K562 (cell line): ENCODE measurements around the gene SPAG4. TPM values are rescaled to one million over a fixed set of nuclear protein-coding genes. Genes with fewer than 3 reads are reported as not detected.
A peak's percentile ranks its signal among the peaks of the same experiment; 100 is the strongest.

Experiments
- ATAC-seq: fragments of 200-7000 bp; cut with Tn5 transposase; 3 replicates; pipeline ENCODE4 v1.9.1; 2020; ENCODE audit warnings: moderate library complexity
- BruUV-seq: library from RNA; stranded (reverse); fragments of 400-500 nt; replicated peaks from 2 replicates; lab custom pipeline; 2021; lab: Mats Ljungman, UMichigan
- CTCF ChIA-PET: fragments of 300-600 bp; formaldehyde crosslinking; extraction: SDS; loops from one replicate; lab custom pipeline; 2021; ENCODE audit warnings: low intra/inter-chr PET ratio; lab: Yijun Ruan, JAX
- POLR2A ChIA-PET: fragments of 300-600, 350-650 bp; sonication (Branson Sonifier 250); formaldehyde crosslinking; extraction: SDS; loops from one replicate; lab custom pipeline; 2021; ENCODE audit warnings: antibody characterized with exemption, inconsistent platforms; lab: Yijun Ruan, JAX
- DNase-seq, 4 experiments: peaks; one replicate each; pipeline versions ENCODE4 v3.0.0 to v3.0.0-alpha.2; 2011 to 2018; ENCODE audit warnings: low spot score in 3 of 4, mixed read lengths in 3 of 4; ENCODE audit errors: extremely low read depth in 1 of 4
- FAIRE-seq: peaks from 2 replicates; lab custom pipeline; 2011; peaks lifted over from hg19 to GRCh38; lab: Jason Lieb, UNC
- H2AFZ ChIP-seq: 2 replicates; pipeline ENCODE4 v1.6.0; 2011; ENCODE audit warnings: low read depth, low read length, control low read depth, inconsistent platforms
- H3K27ac ChIP-seq: fragments of 200-600 bp; 3 replicates; pipeline ENCODE4 v1.8.0; 2011; ENCODE audit warnings: low read depth, mild to moderate bottlenecking, control low read depth, inconsistent platforms, low read length, moderate library complexity, mixed read lengths; ENCODE audit errors: extremely low read depth
- H3K27me3 ChIP-seq, 2 experiments: fragments of 300-600 bp in 1 of 2; 2 replicates in 1 of 2; 3 replicates in 1 of 2; pipeline versions ENCODE4 v1.6.0 to v1.8.0; 2011; ENCODE audit warnings: inconsistent platforms in 2 of 2, low read length in 2 of 2, mild to moderate bottlenecking in 1 of 2, mixed read lengths in 1 of 2, moderate library complexity in 1 of 2; ENCODE audit not compliant: control insufficient read depth in 2 of 2, insufficient read depth in 2 of 2
- H3K36me3 ChIP-seq: fragments of 300-600 bp; 3 replicates; pipeline ENCODE4 v1.8.0; 2011; ENCODE audit warnings: mild to moderate bottlenecking, low read length, inconsistent platforms; ENCODE audit not compliant: control insufficient read depth, insufficient read depth
- H3K4me1 ChIP-seq, 2 experiments: fragments of 200-600 bp in 1 of 2; replicated peaks in 1 of 2; 2 replicates in 1 of 2; 3 replicates in 1 of 2; pipeline versions ENCODE4 v1.5.1 to v1.8.0; 2011; ENCODE audit warnings: inconsistent platforms in 2 of 2, low read length in 2 of 2, mild to moderate bottlenecking in 1 of 2, mixed read lengths in 1 of 2, moderate library complexity in 1 of 2; ENCODE audit not compliant: control insufficient read depth in 2 of 2, insufficient read depth in 2 of 2
- H3K4me2 ChIP-seq: 2 replicates; pipeline ENCODE4 v1.6.1; 2011; ENCODE audit warnings: low read length, control low read depth, inconsistent platforms, mixed read lengths; ENCODE audit not compliant: insufficient read depth
- H3K4me3 ChIP-seq: fragments of 200-600 bp; sonication (generic), shearing (Covaris generic); 2 replicates; pipeline ENCODE4 v1.5.1; 2016; ENCODE audit warnings: control low read depth, inconsistent platforms
- H3K79me2 ChIP-seq: fragments of 200-600 bp; 3 replicates; pipeline ENCODE4 v1.8.0; 2011; ENCODE audit warnings: low read length, inconsistent platforms; ENCODE audit not compliant: control insufficient read depth, insufficient read depth
- H3K9ac ChIP-seq, 2 experiments: 2 replicates each; pipeline versions ENCODE4 v1.6.0 to v1.6.1; 2011; ENCODE audit warnings: low read depth in 2 of 2, low read length in 2 of 2, control low read depth in 1 of 2, inconsistent platforms in 1 of 2, mild to moderate bottlenecking in 1 of 2, mixed read lengths in 1 of 2; ENCODE audit not compliant: insufficient read depth in 1 of 2
- H3K9me1 ChIP-seq: one replicate; pipeline ENCODE4 v1.6.0; 2011; ENCODE audit warnings: inconsistent platforms, mild to moderate bottlenecking, low read length, moderate library complexity; ENCODE audit not compliant: control insufficient read depth, insufficient read depth
- H3K9me3 ChIP-seq: replicated peaks from 2 replicates; pipeline ENCODE4 v1.5.1; 2011; ENCODE audit warnings: low read depth, low read length, inconsistent platforms; ENCODE audit not compliant: control insufficient read depth, insufficient read depth
- H4K20me1 ChIP-seq: replicated peaks from 2 replicates; pipeline ENCODE4 v1.6.1; 2011; ENCODE audit warnings: low read length, inconsistent platforms, mixed read lengths; ENCODE audit not compliant: control insufficient read depth, insufficient read depth
- ARID1B ChIP-seq: fragments of 450-650 bp; IDR thresholded peaks from 2 replicates; pipeline ENCODE4 v1.6.1; 2016; ENCODE audit warnings: antibody characterized with exemption, mild to moderate bottlenecking, inconsistent platforms
- ATF1 ChIP-seq, 2 experiments: fragments of 450-650 bp in 1 of 2; IDR thresholded peaks; 2 replicates each; pipeline ENCODE4 v1.6.1; 2016; ENCODE audit warnings: missing compliant biosample characterization in 1 of 2, missing genetic modification characterization in 1 of 2
- BCOR ChIP-seq: fragments of 450-650 bp; IDR thresholded peaks from 2 replicates; pipeline ENCODE4 v1.6.1; 2016
- BRF1 ChIP-seq: IDR thresholded peaks from 3 replicates; pipeline ENCODE4 v1.6.1; 2011; ENCODE audit warnings: borderline replicate concordance, mild to moderate bottlenecking; ENCODE audit not compliant: insufficient read length; ENCODE audit errors: extremely low read depth
- CBFA2T3 ChIP-seq: fragments of 450-650 bp; IDR thresholded peaks from 2 replicates; pipeline ENCODE4 v1.6.1; 2017
- CTBP1 ChIP-seq: fragments of 450-650 bp; IDR thresholded peaks from 2 replicates; pipeline ENCODE4 v1.6.1; 2016; ENCODE audit warnings: borderline replicate concordance
- DPF2 ChIP-seq: fragments of 450-650 bp; IDR thresholded peaks from 2 replicates; pipeline ENCODE4 v1.6.1; 2016
- EP300 ChIP-seq: IDR thresholded peaks from 2 replicates; pipeline ENCODE4 v1.6.1; 2012; ENCODE audit warnings: low read length, improper control_type of control experiment
- ESRRA ChIP-seq: fragments of 450-650 bp; IDR thresholded peaks from 2 replicates; pipeline ENCODE4 v1.6.1; 2014; ENCODE audit warnings: low read depth, mild to moderate bottlenecking, moderate library complexity, borderline replicate concordance
- FOSL1 ChIP-seq: fragments of 200-800 bp; sonication (Bioruptor generic); conservative IDR thresholded peaks from 2 replicates; pipeline ENCODE4 v1.6.1; 2016; ENCODE audit warnings: missing genetic modification characterization, missing compliant biosample characterization
- SMARCA4 ChIP-seq: fragments of 450-650 bp; IDR thresholded peaks from 2 replicates; pipeline ENCODE4 v1.6.1; 2016
- SMARCE1 ChIP-seq: fragments of 450-650 bp; IDR thresholded peaks from 2 replicates; pipeline ENCODE4 v1.7.1; 2016; ENCODE audit warnings: mild to moderate bottlenecking
- ZFP36 ChIP-seq: fragments of 150-350 bp; IDR thresholded peaks from 2 replicates; pipeline ENCODE4 v1.6.1; 2018; ENCODE audit warnings: low read length, low read depth; ENCODE audit not compliant: partially characterized antibody
- WGBS: fragments of 100-300 bp; shearing (Covaris generic); methylation state at CpG from one replicate; pipeline ENCODE4 v1.1.6; 2016; ENCODE audit warnings: low coverage, mixed read lengths; ENCODE audit not compliant: insufficient coverage; ENCODE audit errors: missing lambda C conversion rate; 5-methylcytosine and 5-hydroxymethylcytosine counted together
- in situ Hi-C: fragments of 300-500 bp; cut with MboI; formaldehyde crosslinking; loops from 4 replicates; pipeline ENCODE4 v1.15.0; 2018; ENCODE audit warnings: inconsistent platforms, mixed read lengths
- intact Hi-C: fragments of 100-400 bp; cut with micrococcal nuclease; formaldehyde crosslinking; loops from 2 replicates; pipeline ENCODE4 v1.14.2; 2022
- polyA plus RNA-seq, 8 experiments: library from polyadenylated mRNA; depleted of rRNA in 4 of 8; stranded (reverse) in 5 of 8; unstranded in 3 of 8; fragments of >200 nt; fragmentation: Nextera tagmentation in 2 of 8; fragmentation: Illumina TruSeq in 1 of 8; extraction: Ambion mirVana in 2 of 8; extraction: Trizol in 1 of 8; gene quantifications; 2 replicates each; pipeline versions ENCODE4 v1.2.1 to v1.2.3, GENCODE V29; 2011 to 2014; ENCODE audit warnings: inconsistent platforms in 1 of 8, missing spikeins in 1 of 8
- total RNA-seq, 7 experiments: library from RNA; depleted of rRNA in 6 of 7; stranded (reverse); fragments of >200 nt in 6 of 7; fragmentation: Illumina TruSeq in 2 of 7; extraction: Trizol in 2 of 7; gene quantifications; 2 replicates each; pipeline versions ENCODE4 v1.2.1 to v1.2.3, GENCODE V29; 2011 to 2021; ENCODE audit warnings: low replicate concordance in 1 of 7
- TF ChIP-seq, protein P1 (sequence below): fragments of 250-450 bp; sonication (Bioruptor Pico); IDR thresholded peaks from 2 replicates; pipeline ENCODE4 v1.5.0; 2020; ENCODE audit warnings: mild to moderate bottlenecking

Gene SPAG4
- total and polyA plus RNA-seq, 9 of the 15 experiments (the other 6 are each of a cell fraction or from before 2014, with no cell fraction given) = 1.6 to 11.4 (median 4.6) TPM

GRCh38 chr20:35610833-35611427 lies 4.7 kb upstream of the SPAG4 start:
- ATAC-seq (peak; percentile 49), FAIRE-seq (peak; percentile 91)
- BruUV-seq = no TSS peak

More at GRCh38 chr20:35610833-35611427, 4.7 kb upstream of the SPAG4 start:
- no peaks in the 10 kb centered on the region for H3K36me3 ChIP-seq
- H3K27me3 ChIP-seq = no peaks in the 10 kb centered on the region
- ChIA-PET CTCF (no interaction called here), POLR2A (interaction anchor here (0.6 to 1.0 kb wide), 7 partner anchors 8 to 481 kb away, joined by 3 to 6 read pairs (median 3); no protein-coding TSS in a partner anchor)
- no peaks in the 10 kb centered on the region for H4K20me1 ChIP-seq
- peaks cover 15 to 29% of the 10 kb centered on the region in 2 experiments; a peak in 4 of 5 replicates for H3K4me1 ChIP-seq
- no peaks in the 10 kb centered on the region for H3K9me1 ChIP-seq
- intact Hi-C loops (loop anchor here (10.0 kb wide), 1 partner anchor 146 kb away; no protein-coding TSS in a partner anchor), in situ Hi-C loops (no loop called here)
- peak in 2 of 4 experiments; percentile 48 to 64 for DNase-seq
- no peaks in the 10 kb centered on the region for H3K79me2 ChIP-seq
- peak overlapping the region; percentile 12; the same call in 1 of the 2 replicates for H2AFZ ChIP-seq
- H3K27ac ChIP-seq = no peak overlapping the region
- TF ChIP-seq SMARCA4 = peak; percentile 23; the same call in 1 of the 2 replicates
- TF ChIP-seq ESRRA = peak; percentile 68; the same call in 1 of the 2 replicates
- TF ChIP-seq BRF1 = no peak
- TF ChIP-seq ARID1B = peak; percentile 29; the same call in 1 of the 2 replicates
- TF ChIP-seq DPF2 = peak; percentile 47
- TF ChIP-seq, protein P1, sequence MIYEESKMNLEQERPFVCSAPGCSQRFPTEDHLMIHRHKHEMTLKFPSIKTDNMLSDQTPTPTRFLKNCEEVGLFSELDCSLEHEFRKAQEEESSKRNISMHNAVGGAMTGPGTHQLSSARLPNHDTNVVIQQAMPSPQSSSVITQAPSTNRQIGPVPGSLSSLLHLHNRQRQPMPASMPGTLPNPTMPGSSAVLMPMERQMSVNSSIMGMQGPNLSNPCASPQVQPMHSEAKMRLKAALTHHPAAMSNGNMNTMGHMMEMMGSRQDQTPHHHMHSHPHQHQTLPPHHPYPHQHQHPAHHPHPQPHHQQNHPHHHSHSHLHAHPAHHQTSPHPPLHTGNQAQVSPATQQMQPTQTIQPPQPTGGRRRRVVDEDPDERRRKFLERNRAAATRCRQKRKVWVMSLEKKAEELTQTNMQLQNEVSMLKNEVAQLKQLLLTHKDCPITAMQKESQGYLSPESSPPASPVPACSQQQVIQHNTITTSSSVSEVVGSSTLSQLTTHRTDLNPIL (CRISPR knock-in tag) = no peak
- TF ChIP-seq SMARCE1 = peak; percentile 52; the same call in 1 of the 2 replicates
- TF ChIP-seq CBFA2T3 = peak; percentile 25; the same call in 1 of the 2 replicates
- TF ChIP-seq FOSL1 (tag) = no peak
- TF ChIP-seq CTBP1 = 0 out of 2 replicates have a peak, but pooled peaks have one; percentile 39
- no peak for TF ChIP-seq ATF1 (CRISPR knock-in tag; IDR thresholded peaks at IDR 0.05)
- TF ChIP-seq ATF1 (tag; IDR thresholded peaks at IDR 0.05) = 0 out of 2 replicates have a peak, but pooled peaks have one; percentile 17
- TF ChIP-seq BCOR = peak; percentile 59; the same call in 1 of the 2 replicates
- TF ChIP-seq ZFP36 = peak; percentile 73
- no peak for TF ChIP-seq EP300
- H3K9me3 ChIP-seq = no peaks in the 10 kb centered on the region
- H3K9ac ChIP-seq = peak overlapping the region in 1 of 2 experiments; percentile 15; a peak in 1 of 4 replicates
- no peak overlapping the region for H3K4me3 ChIP-seq
- peak overlapping the region; percentile 25; the same call in 1 of the 2 replicates for H3K4me2 ChIP-seq
- 52% methylated on average over 9 of the region's 9 CpGs for WGBS
